K562 (cell line): ENCODE data around the gene GLE1. TPM values are rescaled to one million over a fixed set of nuclear protein-coding genes. Genes with fewer than 3 reads are reported as not detected.
A peak's percentile ranks its signal among the peaks of the same experiment; 100 is the strongest.

Experiments
- HMG20A ChIP-seq: fragments of 450-650 bp; formaldehyde crosslinking; conservative IDR thresholded peaks from 2 replicates; pipeline ENCODE4 v1.4.0; 2020; ENCODE audit warnings: mild to moderate bottlenecking, mixed read lengths
- MEF2D ChIP-seq: conservative IDR thresholded peaks from 2 replicates; pipeline ENCODE4 v1.6.1; 2016; ENCODE audit warnings: low read depth, missing genetic modification characterization, missing compliant biosample characterization
- NCOR1 ChIP-seq: fragments of 450-650 bp; IDR thresholded peaks from 2 replicates; pipeline ENCODE4 v1.6.1; 2016; ENCODE audit warnings: mild to moderate bottlenecking, moderate library complexity
- NUFIP1 ChIP-seq: fragments of 450-650 bp; IDR thresholded peaks from 2 replicates; pipeline ENCODE4 v1.6.1; 2018; ENCODE audit not compliant: partially characterized antibody
- U2AF2 ChIP-seq: fragments of 200-400 bp; formaldehyde crosslinking; optimal IDR thresholded peaks from 2 replicates; pipeline ENCODE3; 2017; ENCODE audit warnings: low read depth, mild to moderate bottlenecking, low read length
- YY1 ChIP-seq, 3 experiments: IDR thresholded peaks; 2 replicates each; pipeline ENCODE4 v1.6.1; 2011; ENCODE audit warnings: low read length in 2 of 3, mild to moderate bottlenecking in 2 of 3, moderate library complexity in 2 of 3, borderline replicate concordance in 1 of 3, control low read depth in 1 of 3, low read depth in 1 of 3; ENCODE audit not compliant: insufficient read depth in 3 of 3, insufficient replicate concordance in 2 of 3, control insufficient read depth in 1 of 3, insufficient read length in 1 of 3; ENCODE audit errors: extremely low read depth in 1 of 3
- ZNF695 ChIP-seq: fragments of 450-650 bp; formaldehyde crosslinking; IDR thresholded peaks from 2 replicates; pipeline ENCODE4 v1.4.0; 2020; ENCODE audit warnings: mild to moderate bottlenecking, moderate library complexity
- polyA plus RNA-seq, 8 experiments: library from polyadenylated mRNA; depleted of rRNA in 4 of 8; stranded (reverse) in 5 of 8; unstranded in 3 of 8; fragments of >200 nt; fragmentation: Nextera tagmentation in 2 of 8; fragmentation: Illumina TruSeq in 1 of 8; extraction: Ambion mirVana in 2 of 8; extraction: Trizol in 1 of 8; gene quantifications; 2 replicates each; pipeline versions ENCODE4 v1.2.1 to v1.2.3, GENCODE V29; 2011 to 2014; ENCODE audit warnings: inconsistent platforms in 1 of 8, missing spikeins in 1 of 8
- total RNA-seq, 7 experiments: library from RNA; depleted of rRNA in 6 of 7; stranded (reverse); fragments of >200 nt in 6 of 7; fragmentation: Illumina TruSeq in 2 of 7; extraction: Trizol in 2 of 7; gene quantifications; 2 replicates each; pipeline versions ENCODE4 v1.2.1 to v1.2.3, GENCODE V29; 2011 to 2021; ENCODE audit warnings: low replicate concordance in 1 of 7
- TF ChIP-seq, protein P1 (sequence below): fragments of 200-600 bp; sonication (generic); IDR thresholded peaks from one replicate; pipeline ENCODE4 v1.6.1; 2012; ENCODE audit warnings: mild to moderate bottlenecking, low read depth, low read length, inconsistent platforms
- TF ChIP-seq, protein P2 (sequence below): sonication (generic); formaldehyde crosslinking; IDR thresholded peaks from 2 replicates; pipeline ENCODE4 v1.8.1; 2022; ENCODE audit warnings: missing genetic modification reagents
- TF ChIP-seq, protein P3 (sequence below): fragments of 450-650 bp; formaldehyde crosslinking; IDR thresholded peaks from 2 replicates; pipeline ENCODE4 v1.4.0; 2022; ENCODE audit warnings: missing genetic modification characterization

The GLE1 gene
- total and polyA plus RNA-seq, 9 of the 15 experiments (the other 6 are each of a cell fraction or from before 2014, with no cell fraction given), result 15.9 to 44.8 (median 37.6) TPM

DNA sequence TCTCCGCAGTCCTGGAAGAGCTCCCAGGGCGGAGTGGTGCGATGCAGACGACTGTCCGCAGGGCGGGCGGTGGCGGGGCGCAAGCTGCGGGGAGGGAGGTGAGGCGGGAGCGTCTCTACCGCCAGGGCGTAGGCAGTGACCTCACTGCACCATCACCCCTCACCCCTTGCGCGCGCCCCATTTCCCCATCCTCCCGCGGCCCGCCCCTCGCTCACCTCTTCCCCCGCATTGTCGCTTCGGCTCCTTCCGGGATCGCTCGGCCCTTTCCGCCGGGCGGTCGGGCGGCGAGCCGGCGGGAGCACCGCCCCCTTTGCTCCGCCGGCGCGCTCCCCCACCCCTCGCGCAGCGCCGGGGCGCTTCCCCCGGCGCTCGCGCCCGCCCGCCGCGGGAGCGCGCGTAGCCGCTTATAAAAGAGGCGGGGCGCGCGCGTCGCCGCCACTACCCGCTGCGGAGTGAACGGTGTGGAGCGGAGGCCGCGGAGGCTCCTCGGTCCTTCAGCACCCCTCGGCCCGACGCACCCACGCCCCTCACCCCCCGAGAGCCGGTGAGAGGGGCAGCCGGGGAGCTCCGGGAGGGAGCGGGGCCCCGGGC, 47.7 kb downstream of the GLE1 start, which contains the start of gene SPTAN1 (continued):
- TF ChIP-seq, protein P1, sequence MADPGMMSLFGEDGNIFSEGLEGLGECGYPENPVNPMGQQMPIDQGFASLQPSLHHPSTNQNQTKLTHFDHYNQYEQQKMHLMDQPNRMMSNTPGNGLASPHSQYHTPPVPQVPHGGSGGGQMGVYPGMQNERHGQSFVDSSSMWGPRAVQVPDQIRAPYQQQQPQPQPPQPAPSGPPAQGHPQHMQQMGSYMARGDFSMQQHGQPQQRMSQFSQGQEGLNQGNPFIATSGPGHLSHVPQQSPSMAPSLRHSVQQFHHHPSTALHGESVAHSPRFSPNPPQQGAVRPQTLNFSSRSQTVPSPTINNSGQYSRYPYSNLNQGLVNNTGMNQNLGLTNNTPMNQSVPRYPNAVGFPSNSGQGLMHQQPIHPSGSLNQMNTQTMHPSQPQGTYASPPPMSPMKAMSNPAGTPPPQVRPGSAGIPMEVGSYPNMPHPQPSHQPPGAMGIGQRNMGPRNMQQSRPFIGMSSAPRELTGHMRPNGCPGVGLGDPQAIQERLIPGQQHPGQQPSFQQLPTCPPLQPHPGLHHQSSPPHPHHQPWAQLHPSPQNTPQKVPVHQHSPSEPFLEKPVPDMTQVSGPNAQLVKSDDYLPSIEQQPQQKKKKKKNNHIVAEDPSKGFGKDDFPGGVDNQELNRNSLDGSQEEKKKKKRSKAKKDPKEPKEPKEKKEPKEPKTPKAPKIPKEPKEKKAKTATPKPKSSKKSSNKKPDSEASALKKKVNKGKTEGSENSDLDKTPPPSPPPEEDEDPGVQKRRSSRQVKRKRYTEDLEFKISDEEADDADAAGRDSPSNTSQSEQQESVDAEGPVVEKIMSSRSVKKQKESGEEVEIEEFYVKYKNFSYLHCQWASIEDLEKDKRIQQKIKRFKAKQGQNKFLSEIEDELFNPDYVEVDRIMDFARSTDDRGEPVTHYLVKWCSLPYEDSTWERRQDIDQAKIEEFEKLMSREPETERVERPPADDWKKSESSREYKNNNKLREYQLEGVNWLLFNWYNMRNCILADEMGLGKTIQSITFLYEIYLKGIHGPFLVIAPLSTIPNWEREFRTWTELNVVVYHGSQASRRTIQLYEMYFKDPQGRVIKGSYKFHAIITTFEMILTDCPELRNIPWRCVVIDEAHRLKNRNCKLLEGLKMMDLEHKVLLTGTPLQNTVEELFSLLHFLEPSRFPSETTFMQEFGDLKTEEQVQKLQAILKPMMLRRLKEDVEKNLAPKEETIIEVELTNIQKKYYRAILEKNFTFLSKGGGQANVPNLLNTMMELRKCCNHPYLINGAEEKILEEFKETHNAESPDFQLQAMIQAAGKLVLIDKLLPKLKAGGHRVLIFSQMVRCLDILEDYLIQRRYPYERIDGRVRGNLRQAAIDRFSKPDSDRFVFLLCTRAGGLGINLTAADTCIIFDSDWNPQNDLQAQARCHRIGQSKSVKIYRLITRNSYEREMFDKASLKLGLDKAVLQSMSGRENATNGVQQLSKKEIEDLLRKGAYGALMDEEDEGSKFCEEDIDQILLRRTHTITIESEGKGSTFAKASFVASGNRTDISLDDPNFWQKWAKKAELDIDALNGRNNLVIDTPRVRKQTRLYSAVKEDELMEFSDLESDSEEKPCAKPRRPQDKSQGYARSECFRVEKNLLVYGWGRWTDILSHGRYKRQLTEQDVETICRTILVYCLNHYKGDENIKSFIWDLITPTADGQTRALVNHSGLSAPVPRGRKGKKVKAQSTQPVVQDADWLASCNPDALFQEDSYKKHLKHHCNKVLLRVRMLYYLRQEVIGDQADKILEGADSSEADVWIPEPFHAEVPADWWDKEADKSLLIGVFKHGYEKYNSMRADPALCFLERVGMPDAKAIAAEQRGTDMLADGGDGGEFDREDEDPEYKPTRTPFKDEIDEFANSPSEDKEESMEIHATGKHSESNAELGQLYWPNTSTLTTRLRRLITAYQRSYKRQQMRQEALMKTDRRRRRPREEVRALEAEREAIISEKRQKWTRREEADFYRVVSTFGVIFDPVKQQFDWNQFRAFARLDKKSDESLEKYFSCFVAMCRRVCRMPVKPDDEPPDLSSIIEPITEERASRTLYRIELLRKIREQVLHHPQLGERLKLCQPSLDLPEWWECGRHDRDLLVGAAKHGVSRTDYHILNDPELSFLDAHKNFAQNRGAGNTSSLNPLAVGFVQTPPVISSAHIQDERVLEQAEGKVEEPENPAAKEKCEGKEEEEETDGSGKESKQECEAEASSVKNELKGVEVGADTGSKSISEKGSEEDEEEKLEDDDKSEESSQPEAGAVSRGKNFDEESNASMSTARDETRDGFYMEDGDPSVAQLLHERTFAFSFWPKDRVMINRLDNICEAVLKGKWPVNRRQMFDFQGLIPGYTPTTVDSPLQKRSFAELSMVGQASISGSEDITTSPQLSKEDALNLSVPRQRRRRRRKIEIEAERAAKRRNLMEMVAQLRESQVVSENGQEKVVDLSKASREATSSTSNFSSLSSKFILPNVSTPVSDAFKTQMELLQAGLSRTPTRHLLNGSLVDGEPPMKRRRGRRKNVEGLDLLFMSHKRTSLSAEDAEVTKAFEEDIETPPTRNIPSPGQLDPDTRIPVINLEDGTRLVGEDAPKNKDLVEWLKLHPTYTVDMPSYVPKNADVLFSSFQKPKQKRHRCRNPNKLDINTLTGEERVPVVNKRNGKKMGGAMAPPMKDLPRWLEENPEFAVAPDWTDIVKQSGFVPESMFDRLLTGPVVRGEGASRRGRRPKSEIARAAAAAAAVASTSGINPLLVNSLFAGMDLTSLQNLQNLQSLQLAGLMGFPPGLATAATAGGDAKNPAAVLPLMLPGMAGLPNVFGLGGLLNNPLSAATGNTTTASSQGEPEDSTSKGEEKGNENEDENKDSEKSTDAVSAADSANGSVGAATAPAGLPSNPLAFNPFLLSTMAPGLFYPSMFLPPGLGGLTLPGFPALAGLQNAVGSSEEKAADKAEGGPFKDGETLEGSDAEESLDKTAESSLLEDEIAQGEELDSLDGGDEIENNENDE, result no peak
- no peak for TF ChIP-seq U2AF2
- TF ChIP-seq, protein P2, sequence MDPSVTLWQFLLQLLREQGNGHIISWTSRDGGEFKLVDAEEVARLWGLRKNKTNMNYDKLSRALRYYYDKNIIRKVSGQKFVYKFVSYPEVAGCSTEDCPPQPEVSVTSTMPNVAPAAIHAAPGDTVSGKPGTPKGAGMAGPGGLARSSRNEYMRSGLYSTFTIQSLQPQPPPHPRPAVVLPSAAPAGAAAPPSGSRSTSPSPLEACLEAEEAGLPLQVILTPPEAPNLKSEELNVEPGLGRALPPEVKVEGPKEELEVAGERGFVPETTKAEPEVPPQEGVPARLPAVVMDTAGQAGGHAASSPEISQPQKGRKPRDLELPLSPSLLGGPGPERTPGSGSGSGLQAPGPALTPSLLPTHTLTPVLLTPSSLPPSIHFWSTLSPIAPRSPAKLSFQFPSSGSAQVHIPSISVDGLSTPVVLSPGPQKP (CRISPR knock-in tag), result no peak
- TF ChIP-seq, protein P3, sequence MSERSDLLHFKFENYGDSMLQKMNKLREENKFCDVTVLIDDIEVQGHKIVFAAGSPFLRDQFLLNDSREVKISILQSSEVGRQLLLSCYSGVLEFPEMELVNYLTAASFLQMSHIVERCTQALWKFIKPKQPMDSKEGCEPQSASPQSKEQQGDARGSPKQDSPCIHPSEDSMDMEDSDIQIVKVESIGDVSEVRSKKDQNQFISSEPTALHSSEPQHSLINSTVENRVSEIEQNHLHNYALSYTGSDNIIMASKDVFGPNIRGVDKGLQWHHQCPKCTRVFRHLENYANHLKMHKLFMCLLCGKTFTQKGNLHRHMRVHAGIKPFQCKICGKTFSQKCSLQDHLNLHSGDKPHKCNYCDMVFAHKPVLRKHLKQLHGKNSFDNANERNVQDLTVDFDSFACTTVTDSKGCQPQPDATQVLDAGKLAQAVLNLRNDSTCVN (CRISPR knock-in tag), result 0 out of 2 replicates have a peak, but pooled peaks have one; percentile 17
- TF ChIP-seq NUFIP1, result no peak
- no peak for TF ChIP-seq MEF2D
- TF ChIP-seq YY1 (IDR thresholded peaks at IDR 0.05; ENCODE audit: borderline replicate concordance in 1 of 3, control insufficient read depth in 1 of 3, extremely low read depth in 1 of 3, insufficient read depth in 3 of 3, insufficient read length in 1 of 3, insufficient replicate concordance in 2 of 3, low read depth in 1 of 3, low read length in 2 of 3), result peak in 1 of 3 experiments; percentile 26
- no peak for TF ChIP-seq ZNF695 (CRISPR knock-in tag)
- no peak for TF ChIP-seq NCOR1
- no peak for TF ChIP-seq HMG20A (CRISPR knock-in tag)
